Loucy (cell line): ENCODE measurements around the gene SERTM2.

ENCODE experiments used
- H2AFZ ChIP-seq: fragments of 200-600 bp; sonication (generic); 2 replicates; pipeline ENCODE4 v1.6.0; 2016; ENCODE audit warnings: antibody characterized with exemption, mild to moderate bottlenecking, low read length, moderate library complexity
- H3F3A ChIP-seq: fragments of 200-600 bp; 2 replicates; pipeline ENCODE4 v1.6.0; 2016; ENCODE audit warnings: antibody characterized with exemption, low read depth, mild to moderate bottlenecking
- H3K27me3 ChIP-seq: fragments of 200-600 bp; sonication (generic); 2 replicates; pipeline ENCODE4 v1.6.1; 2014; ENCODE audit warnings: low read length, mild to moderate bottlenecking; ENCODE audit not compliant: insufficient read depth, poor library complexity, severe bottlenecking
- H3K36me3 ChIP-seq: fragments of 200-600 bp; sonication (generic); 2 replicates; pipeline ENCODE4 v1.6.1; 2016; ENCODE audit warnings: low read length; ENCODE audit not compliant: insufficient read depth
- H3K4me1 ChIP-seq: fragments of 200-600 bp; sonication (generic); 2 replicates; pipeline ENCODE4 v1.5.1; 2014; ENCODE audit warnings: low read length, mild to moderate bottlenecking; ENCODE audit not compliant: insufficient read depth, poor library complexity, severe bottlenecking
- H3K4me2 ChIP-seq: fragments of 200-600 bp; sonication (generic); 2 replicates; pipeline ENCODE4 v1.6.0; 2014; ENCODE audit warnings: antibody characterized with exemption, low read length, low read depth, mild to moderate bottlenecking; ENCODE audit not compliant: poor library complexity, severe bottlenecking
- H3K4me3 ChIP-seq: fragments of 200-600 bp; sonication (generic); 2 replicates; pipeline ENCODE4 v1.5.1; 2014; ENCODE audit warnings: low read length, mild to moderate bottlenecking, mixed read lengths; ENCODE audit not compliant: poor library complexity, severe bottlenecking
- H3K79me2 ChIP-seq: fragments of 200-600 bp; sonication (generic); 2 replicates; pipeline ENCODE4 v1.6.1; 2014; ENCODE audit warnings: low read length; ENCODE audit not compliant: insufficient read depth
- H3K9ac ChIP-seq: fragments of 200-600 bp; sonication (generic); 2 replicates; pipeline ENCODE4 v1.6.0; 2014; ENCODE audit warnings: mild to moderate bottlenecking, low read depth, low read length, moderate library complexity; ENCODE audit not compliant: poor library complexity, severe bottlenecking
- H3K9me2 ChIP-seq: fragments of 200-600 bp; sonication (generic); replicated peaks from 2 replicates; pipeline ENCODE4 v1.6.1; 2016; ENCODE audit warnings: low read depth, low read length, mixed read lengths
- H3K9me3 ChIP-seq: fragments of 200-600 bp; sonication (generic); 2 replicates; pipeline ENCODE4 v1.6.1; 2014; ENCODE audit warnings: mild to moderate bottlenecking, antibody characterized with exemption, low read length, low read depth; ENCODE audit not compliant: insufficient read depth
- H4K20me1 ChIP-seq: fragments of 200-600 bp; sonication (generic); 2 replicates; pipeline ENCODE4 v1.6.0; 2014; ENCODE audit warnings: antibody characterized with exemption, low read length, mild to moderate bottlenecking; ENCODE audit not compliant: insufficient read depth, poor library complexity, severe bottlenecking
- CTCF ChIP-seq: fragments of 200-600 bp; sonication (generic); conservative IDR thresholded peaks from 2 replicates; pipeline ENCODE4 v1.5.1; 2014; ENCODE audit warnings: mild to moderate bottlenecking, antibody characterized with exemption, low read length
- EZH2phosphoT487 ChIP-seq: fragments of 200-600 bp; IDR thresholded peaks from 2 replicates; pipeline ENCODE4 v1.6.1; 2018; ENCODE audit warnings: antibody characterized with exemption, mild to moderate bottlenecking, moderate library complexity, borderline replicate concordance

The SERTM2 gene

DNA sequence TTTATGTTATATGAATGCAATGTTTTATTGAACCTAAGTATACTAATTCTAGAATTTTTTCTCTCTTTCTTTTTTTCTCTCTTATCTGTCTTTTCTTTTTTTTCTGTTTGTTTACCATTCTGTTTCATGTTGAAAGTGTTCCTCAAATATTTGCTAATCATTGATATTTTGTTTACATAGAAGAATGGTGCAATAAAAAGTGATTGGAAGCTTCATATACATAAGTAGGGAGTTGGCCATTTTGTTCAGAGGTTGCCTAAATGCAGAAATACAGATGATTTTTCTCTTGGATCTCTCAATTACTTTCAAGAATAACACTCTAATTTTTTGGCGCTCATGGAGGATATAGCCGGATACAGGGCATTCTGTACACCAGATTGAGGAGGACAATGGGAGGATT is 5.7 kb upstream of the SERTM2 start:
- Histone ChIP-seq H3K4me1 (no peaks in the 10 kb centered on the region), H3K4me3 (no peak overlapping the region), H3K9me3 (no peaks in the 10 kb centered on the region), H3K9ac (no peak overlapping the region), H3K36me3 (no peaks in the 10 kb centered on the region), H3K9me2 (no peaks in the 10 kb centered on the region), H3K4me2 (no peak overlapping the region), H2AFZ (no peak overlapping the region), H4K20me1 (no peaks in the 10 kb centered on the region), H3K79me2 (no peaks in the 10 kb centered on the region), H3K27me3 (no peaks in the 10 kb centered on the region), H3F3A (no peaks in the 10 kb centered on the region)
- TF ChIP-seq CTCF: no peak
- no peak for TF ChIP-seq EZH2phosphoT487

DNA sequence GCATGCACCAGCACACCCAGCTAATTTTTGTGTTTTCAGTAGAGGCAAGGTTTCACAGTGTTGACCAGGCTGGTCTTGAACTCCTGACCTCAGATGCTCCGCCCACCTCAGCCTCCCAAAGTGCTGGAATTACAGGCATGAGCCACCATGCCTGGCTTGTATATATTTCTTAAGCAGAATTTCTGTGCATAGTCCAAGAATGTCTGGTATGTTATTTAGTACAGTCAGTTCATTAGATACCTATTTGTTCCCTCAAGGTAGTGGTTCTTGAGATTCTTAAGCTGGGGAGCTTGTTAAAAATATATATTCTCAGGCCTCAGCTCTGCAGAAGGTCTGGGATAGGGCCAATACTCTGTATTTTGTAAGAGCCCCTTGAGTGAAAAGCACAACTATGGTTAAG is 4.6 kb upstream of the SERTM2 start:
- H3K4me3 ChIP-seq: no peak overlapping the region
- H3K79me2 ChIP-seq: no peaks in the 10 kb centered on the region
- no peak overlapping the region for H3K4me2 ChIP-seq
- no peaks in the 10 kb centered on the region for H3K27me3 ChIP-seq
- H3K9me3 ChIP-seq: no peaks in the 10 kb centered on the region
- no peak overlapping the region for H3K9ac ChIP-seq
- H2AFZ ChIP-seq: no peak overlapping the region
- no peaks in the 10 kb centered on the region for H3K36me3 ChIP-seq
- H3K4me1 ChIP-seq: no peaks in the 10 kb centered on the region
- no peaks in the 10 kb centered on the region for H4K20me1 ChIP-seq
- no peaks in the 10 kb centered on the region for H3K9me2 ChIP-seq
- no peak for TF ChIP-seq EZH2phosphoT487
- no peak for TF ChIP-seq CTCF
- H3F3A ChIP-seq: no peaks in the 10 kb centered on the region

- Histone ChIP-seq H3F3A (no peaks in the 10 kb centered on the region), H3K9me3 (no peaks in the 10 kb centered on the region)
- TF ChIP-seq EZH2phosphoT487 (no peak), CTCF (no peak)
Measured at GRCh38 chrX:111507933-111508332, 3.5 kb upstream of the SERTM2 start.

More at GRCh38 chrX:111507933-111508332, 3.5 kb upstream of the SERTM2 start:
- H2AFZ ChIP-seq: no peak overlapping the region
- no peaks in the 10 kb centered on the region for H3K27me3 ChIP-seq
- H3K4me3 ChIP-seq: no peak overlapping the region
- H3K4me1 ChIP-seq: no peaks in the 10 kb centered on the region
- H3K36me3 ChIP-seq: no peaks in the 10 kb centered on the region
- H3K9me2 ChIP-seq: no peaks in the 10 kb centered on the region
- H3K4me2 ChIP-seq: no peak overlapping the region
- no peak overlapping the region for H3K9ac ChIP-seq
- H3K79me2 ChIP-seq: no peaks in the 10 kb centered on the region
- no peaks in the 10 kb centered on the region for H4K20me1 ChIP-seq
